Right atrium auricular region (tissue), 2 donors: Measurements from ENCODE around the gene ARMC5. TPM values are rescaled to one million over a fixed set of nuclear protein-coding genes. Genes with fewer than 3 reads are reported as not detected.

Experiments
- DNase-seq: peaks from one replicate; pipeline ENCODE4 v3.0.0-alpha.2; 2019; ENCODE audit warnings: low spot score
- H3K27ac ChIP-seq, 2 donors: fragments of 200-600 bp; sonication (generic); 1 replicate in 1 of 2; 2 replicates in 1 of 2; pipeline ENCODE4 v1.5.1; 2016 to 2019
- H3K27me3 ChIP-seq, 2 donors: fragments of 200-600 bp; sonication (generic); one replicate each; pipeline versions ENCODE4 v1.5.1 to v1.6.0; 2017 to 2019
- H3K36me3 ChIP-seq: fragments of 200-600 bp; sonication (generic); one replicate; pipeline ENCODE4 v1.5.1; 2016
- H3K4me1 ChIP-seq, 2 donors: fragments of 200-600 bp; sonication (generic); one replicate each; pipeline versions ENCODE4 v1.5.1 to v1.6.0; 2017 to 2019
- H3K4me3 ChIP-seq, 2 donors: fragments of 200-600 bp; sonication (generic); 1 replicate in 1 of 2; 2 replicates in 1 of 2; pipeline ENCODE4 v1.5.1; 2017 to 2019; ENCODE audit warnings: mild to moderate bottlenecking in 1 of 2, moderate library complexity in 1 of 2
- H3K9me3 ChIP-seq, 2 donors: fragments of 200-600 bp; sonication (generic); one replicate each; pipeline ENCODE4 v1.5.1; 2019
- CTCF ChIP-seq, 2 donors: fragments of 200-600 bp; sonication (generic); IDR thresholded peaks; one replicate each; pipeline ENCODE4 v1.5.1; 2019; ENCODE audit warnings: antibody characterized with exemption in 2 of 2
- total RNA-seq, 2 donors: library from RNA; depleted of rRNA; stranded (reverse); fragments of >200 nt; gene quantifications; one replicate each; pipeline ENCODE4 v1.1.0, GENCODE V29; 2016

ARMC5 gene
- total RNA-seq, 2 donors from 2014 or later: 7.4 to 9.0 TPM

- no peaks in the 10 kb centered on the region for H3K27me3 ChIP-seq
- TF ChIP-seq CTCF (IDR thresholded peaks at IDR 0.05): no peak
- H3K9me3 ChIP-seq: no peaks in the 10 kb centered on the region
- H3K36me3 ChIP-seq: peaks cover 52% of the 10 kb centered on the region
- peak overlapping the region in 1 of 2 donors; percentile 26 for H3K4me3 ChIP-seq
- H3K27ac ChIP-seq: no peak overlapping the region
- peaks cover 0 to 34% of the 10 kb centered on the region in 2 donors for H3K4me1 ChIP-seq
- no peak for DNase-seq
These were observed 17.3 kb downstream of the ARMC5 start for GRCh38 chr16:31476303-31477219.

DNA sequence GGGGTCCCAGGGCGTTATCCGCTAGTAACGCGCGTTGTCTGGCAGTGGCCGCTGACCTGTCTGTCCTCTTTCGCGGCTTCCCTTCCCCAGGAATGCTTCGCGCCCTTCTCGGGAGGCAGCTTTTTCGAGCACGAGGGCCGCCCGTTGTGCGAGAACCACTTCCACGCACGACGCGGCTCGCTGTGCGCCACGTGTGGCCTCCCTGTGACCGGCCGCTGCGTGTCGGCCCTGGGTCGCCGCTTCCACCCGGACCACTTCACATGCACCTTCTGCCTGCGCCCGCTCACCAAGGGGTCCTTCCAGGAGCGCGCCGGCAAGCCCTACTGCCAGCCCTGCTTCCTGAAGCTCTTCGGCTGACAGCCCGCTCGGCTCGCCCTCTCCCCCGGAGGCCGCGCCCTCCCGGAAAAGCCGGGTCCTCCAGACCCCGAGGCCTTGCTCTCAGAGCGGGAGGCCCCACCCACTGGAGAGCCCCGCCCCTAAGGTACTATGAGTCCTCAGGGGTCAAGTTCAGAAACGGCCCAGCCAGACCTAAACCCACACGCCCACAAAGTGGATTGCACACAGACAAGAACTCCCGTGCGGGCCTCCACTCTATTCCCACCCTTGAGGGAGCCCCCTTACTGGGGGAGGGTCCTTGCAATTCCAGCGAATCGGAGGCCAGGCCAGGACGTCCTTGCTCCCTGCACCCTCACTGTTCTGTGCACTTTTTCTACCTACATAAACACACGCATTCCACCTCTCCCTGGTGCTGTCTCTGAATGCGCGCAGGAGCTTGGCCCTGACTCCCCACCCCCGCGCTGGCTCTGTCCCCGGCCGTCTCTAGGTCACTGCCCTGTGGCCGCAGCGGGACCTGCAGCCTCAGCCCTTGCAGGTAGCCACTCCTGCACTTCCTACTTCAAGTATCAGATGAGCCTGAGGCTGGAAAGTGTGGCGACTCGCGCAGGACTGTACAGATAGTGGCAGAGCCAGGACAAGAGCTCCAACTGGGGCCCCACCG is 18.2 kb downstream of the ARMC5 start:
- H3K9me3 ChIP-seq: no peaks in the 10 kb centered on the region
- H3K4me1 ChIP-seq: peaks cover 0 to 32% of the 10 kb centered on the region in 2 donors
- no peak overlapping the region for H3K27ac ChIP-seq
- no peak for DNase-seq
- TF ChIP-seq CTCF (IDR thresholded peaks at IDR 0.05): no peak
- peak overlapping the region in 1 of 2 donors; percentile 26 for H3K4me3 ChIP-seq
- H3K36me3 ChIP-seq: peaks cover 52% of the 10 kb centered on the region
- no peaks in the 10 kb centered on the region for H3K27me3 ChIP-seq

- no peak for TF ChIP-seq CTCF (IDR thresholded peaks at IDR 0.05)
- H3K4me3 ChIP-seq: no peak overlapping the region
- no peaks in the 10 kb centered on the region for H3K9me3 ChIP-seq
- no peak for DNase-seq
- no peaks in the 10 kb centered on the region for H3K27me3 ChIP-seq
- no peak overlapping the region for H3K27ac ChIP-seq
- H3K4me1 ChIP-seq: peaks cover 0 to 21% of the 10 kb centered on the region in 2 donors
- peaks cover 44% of the 10 kb centered on the region for H3K36me3 ChIP-seq
These were observed 19.7 kb downstream of the ARMC5 start for GRCh38 chr16:31478956-31479355.

- H3K27ac ChIP-seq: no peak overlapping the region
- no peaks in the 10 kb centered on the region for H3K9me3 ChIP-seq
- no peak for DNase-seq
- H3K4me3 ChIP-seq: no peak overlapping the region
- H3K27me3 ChIP-seq: no peaks in the 10 kb centered on the region
- H3K4me1 ChIP-seq: peaks cover 0 to 18% of the 10 kb centered on the region in 2 donors
- TF ChIP-seq CTCF (IDR thresholded peaks at IDR 0.05): no peak
- H3K36me3 ChIP-seq: peaks cover 36% of the 10 kb centered on the region
These were observed 20.4 kb downstream of the ARMC5 start for GRCh38 chr16:31479751-31480150.

- no peaks in the 10 kb centered on the region for H3K9me3 ChIP-seq
- no peak overlapping the region for H3K27ac ChIP-seq
- peaks cover 0 to 18% of the 10 kb centered on the region in 2 donors for H3K4me1 ChIP-seq
- DNase-seq: no peak
- H3K27me3 ChIP-seq: no peaks in the 10 kb centered on the region
- no peak for TF ChIP-seq CTCF (IDR thresholded peaks at IDR 0.05)
- peaks cover 24% of the 10 kb centered on the region for H3K36me3 ChIP-seq
- no peak overlapping the region for H3K4me3 ChIP-seq
These were observed 21.7 kb downstream of the ARMC5 start for GRCh38 chr16:31480851-31481536.
